ENCODE data around the gene FSCB.
"Not testable (repeated sequence)": the region's sequence is repeated elsewhere in the genome, so short reads cannot be mapped to it uniquely, and the experiment has no call there.

Gene FSCB, protein sequence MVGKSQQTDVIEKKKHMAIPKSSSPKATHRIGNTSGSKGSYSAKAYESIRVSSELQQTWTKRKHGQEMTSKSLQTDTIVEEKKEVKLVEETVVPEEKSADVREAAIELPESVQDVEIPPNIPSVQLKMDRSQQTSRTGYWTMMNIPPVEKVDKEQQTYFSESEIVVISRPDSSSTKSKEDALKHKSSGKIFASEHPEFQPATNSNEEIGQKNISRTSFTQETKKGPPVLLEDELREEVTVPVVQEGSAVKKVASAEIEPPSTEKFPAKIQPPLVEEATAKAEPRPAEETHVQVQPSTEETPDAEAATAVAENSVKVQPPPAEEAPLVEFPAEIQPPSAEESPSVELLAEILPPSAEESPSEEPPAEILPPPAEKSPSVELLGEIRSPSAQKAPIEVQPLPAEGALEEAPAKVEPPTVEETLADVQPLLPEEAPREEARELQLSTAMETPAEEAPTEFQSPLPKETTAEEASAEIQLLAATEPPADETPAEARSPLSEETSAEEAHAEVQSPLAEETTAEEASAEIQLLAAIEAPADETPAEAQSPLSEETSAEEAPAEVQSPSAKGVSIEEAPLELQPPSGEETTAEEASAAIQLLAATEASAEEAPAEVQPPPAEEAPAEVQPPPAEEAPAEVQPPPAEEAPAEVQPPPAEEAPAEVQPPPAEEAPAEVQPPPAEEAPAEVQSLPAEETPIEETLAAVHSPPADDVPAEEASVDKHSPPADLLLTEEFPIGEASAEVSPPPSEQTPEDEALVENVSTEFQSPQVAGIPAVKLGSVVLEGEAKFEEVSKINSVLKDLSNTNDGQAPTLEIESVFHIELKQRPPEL

DNA sequence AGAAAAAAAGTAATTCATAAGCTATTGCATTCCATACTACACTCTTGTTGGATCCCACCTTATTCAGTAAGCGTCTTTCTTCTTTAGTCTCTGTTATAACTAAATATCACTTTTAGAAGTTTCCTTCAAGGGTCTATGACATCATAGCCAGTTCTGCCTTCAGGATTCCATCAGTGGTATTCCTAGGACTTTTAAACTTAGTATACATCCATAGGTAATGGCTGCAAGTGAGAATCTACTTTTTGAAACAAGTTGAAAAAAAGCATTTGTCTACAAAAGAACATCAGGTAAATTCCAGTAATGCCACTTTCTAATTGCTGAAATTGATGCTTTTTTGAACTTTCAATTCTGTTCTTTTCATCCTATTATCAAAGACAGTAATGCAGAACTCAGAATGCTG is at the start of gene FSCB:
TSS of gene FSCB (minus strand) at position 101 of the 400 bp plus-strand sequence. CDS start 296 bp downstream, outside the sequence.
- no peak for DNase-seq (ENCODE audit: low read depth in 2 of 3, low spot score in 2 of 3)

GRCh38 chr14:44531658-44532057 is 24.6 kb upstream of the FSCB start:
- DNase-seq (ENCODE audit: low read depth in 2 of 3, low spot score in 2 of 3) = no peak

DNA sequence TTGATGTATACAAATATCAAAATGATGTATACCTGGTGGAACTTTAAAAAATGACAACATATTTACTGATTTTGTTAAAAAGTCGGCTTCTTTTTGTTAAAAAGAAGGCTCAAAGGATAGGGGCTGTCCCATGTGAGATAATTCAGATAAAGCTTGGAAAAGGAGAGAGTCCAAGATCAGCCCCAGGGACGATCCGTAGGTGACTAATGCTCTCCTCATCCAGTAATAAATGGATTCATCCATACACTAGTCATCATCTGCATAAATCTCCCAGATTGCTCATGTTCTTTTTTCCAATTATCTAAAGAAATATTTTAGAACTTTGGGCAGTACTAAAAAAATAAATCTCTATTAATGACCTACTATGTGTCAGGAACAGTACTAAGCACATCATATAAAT is 23.4 kb upstream of the FSCB start:
- DNase-seq (ENCODE audit: low read depth in 2 of 3, low spot score in 2 of 3) = no peak

DNA sequence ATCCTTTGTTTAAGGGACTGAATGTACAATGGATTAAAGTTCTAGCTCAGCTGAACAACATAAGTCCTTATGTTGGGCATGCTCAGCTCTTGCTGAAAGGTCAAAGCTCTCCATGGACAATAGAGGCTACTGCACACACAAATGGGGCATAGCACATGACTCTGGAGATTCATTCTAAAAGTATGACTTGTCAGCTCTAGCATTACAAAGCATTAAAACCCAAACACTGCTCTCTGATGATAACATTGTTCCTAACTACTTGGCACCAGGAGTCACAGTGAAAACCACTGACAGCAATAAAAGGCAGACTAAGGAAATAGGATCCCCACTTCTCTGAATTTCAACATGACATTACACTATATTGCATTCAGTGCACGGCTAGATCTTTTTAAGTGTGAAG is 21.9 kb upstream of the FSCB start:
- DNase-seq (ENCODE audit: low read depth in 2 of 3, low spot score in 2 of 3) = no peak

DNA sequence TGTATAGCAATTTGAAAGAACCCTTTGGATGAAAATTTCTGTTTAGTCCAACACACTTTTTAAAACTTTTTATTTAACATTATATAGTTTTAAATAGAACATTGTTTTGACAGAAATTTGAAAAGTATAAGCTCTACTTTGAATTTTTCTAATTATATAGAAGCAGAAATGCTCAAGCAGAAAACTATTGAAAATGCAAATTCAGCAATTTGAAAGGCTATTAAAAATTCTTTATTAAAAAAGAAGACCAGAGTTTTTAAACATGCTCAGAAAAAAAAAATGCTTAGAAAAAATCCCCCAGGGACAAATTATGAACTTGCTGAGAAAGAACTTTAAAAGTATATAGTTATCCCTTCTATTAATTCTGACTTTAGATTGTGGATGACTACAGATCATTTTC is 21.1 kb upstream of the FSCB start:
- DNase-seq (ENCODE audit: low read depth in 2 of 3, low spot score in 2 of 3) = no peak

DNA sequence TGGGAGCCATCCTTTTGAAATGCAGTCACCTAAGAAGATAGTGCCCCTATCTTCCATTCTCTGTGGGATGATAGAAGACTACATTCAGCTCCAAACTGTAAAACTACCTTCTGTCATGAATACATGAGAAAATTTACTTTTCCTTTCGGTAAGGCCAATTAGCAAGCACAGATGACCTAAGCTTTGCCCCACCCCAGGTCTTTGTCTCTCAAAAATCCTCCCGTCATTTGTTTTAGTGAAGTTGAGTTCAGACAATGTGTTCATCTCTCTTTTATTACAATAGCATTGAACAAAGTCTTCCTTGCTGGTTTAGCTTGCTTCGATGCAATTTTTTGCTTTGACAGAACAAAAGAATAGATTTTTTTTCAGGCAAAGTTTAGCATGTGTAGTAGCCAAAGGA is 18.2 kb upstream of the FSCB start:
- no peak for DNase-seq (ENCODE audit: low read depth in 2 of 3, low spot score in 2 of 3)

DNA sequence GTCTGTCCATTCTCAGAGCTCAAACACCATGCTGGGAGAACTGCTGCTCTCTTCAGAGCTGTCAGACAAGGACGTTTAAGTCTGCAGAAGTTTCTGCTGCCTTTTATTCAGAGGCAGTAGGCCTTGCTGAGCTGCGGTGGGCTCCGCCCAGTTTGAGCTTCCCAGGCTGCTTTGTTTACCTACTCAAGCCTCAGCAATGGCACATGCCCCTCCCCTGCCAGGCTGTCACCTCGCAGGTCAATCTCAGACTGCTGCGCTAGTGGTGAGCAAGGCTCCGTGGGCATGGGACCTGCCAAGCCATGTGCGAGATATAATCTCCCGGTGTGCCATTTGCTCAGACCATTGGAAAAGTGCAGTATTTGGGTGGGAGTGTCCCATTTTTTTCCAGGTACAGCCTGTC is 8.6 kb upstream of the FSCB start:
- DNase-seq (ENCODE audit: low read depth in 2 of 3, low spot score in 2 of 3) = not testable (repeated sequence)

DNA sequence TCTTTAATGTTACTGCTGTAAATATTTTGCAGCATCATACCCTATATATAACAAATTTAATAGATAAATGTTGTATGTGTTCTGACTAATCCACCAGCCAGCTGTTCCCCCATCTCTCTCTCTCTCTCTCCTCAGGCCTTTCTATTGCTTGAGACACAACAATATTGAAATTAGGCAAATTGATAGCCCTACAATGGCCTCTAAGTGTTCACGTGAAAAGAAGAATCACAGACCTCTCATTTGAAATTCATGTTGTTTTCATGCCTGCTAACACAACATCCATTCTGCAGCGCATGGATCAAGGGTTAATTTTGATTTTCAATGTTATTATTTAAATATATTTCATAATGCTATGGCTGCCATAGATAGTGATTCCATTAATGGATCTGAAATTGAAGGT is 1.8 kb upstream of the FSCB start:
- DNase-seq (ENCODE audit: low read depth in 2 of 3, low spot score in 2 of 3) = no peak

DNA sequence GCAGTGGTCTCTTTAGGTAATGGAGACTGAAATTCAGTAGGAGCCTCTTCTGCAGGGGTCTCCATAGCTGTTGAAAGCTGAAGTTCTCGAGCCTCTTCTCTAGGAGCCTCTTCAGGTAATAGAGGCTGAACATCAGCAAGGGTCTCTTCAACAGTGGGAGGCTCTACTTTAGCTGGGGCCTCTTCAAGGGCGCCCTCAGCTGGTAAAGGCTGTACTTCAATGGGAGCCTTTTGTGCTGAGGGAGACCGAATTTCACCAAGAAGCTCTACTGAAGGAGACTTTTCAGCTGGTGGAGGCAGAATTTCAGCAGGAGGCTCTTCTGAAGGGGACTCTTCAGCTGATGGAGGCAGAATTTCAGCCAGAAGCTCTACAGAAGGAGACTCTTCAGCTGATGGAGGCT is 1.5 kb downstream of the FSCB start:
- no peak for DNase-seq (ENCODE audit: low read depth in 2 of 3, low spot score in 2 of 3)

GRCh38 chr14:44497148-44497547 is 9.9 kb downstream of the FSCB start:
- no peak for DNase-seq (ENCODE audit: low read depth in 2 of 3, low spot score in 2 of 3)

DNA sequence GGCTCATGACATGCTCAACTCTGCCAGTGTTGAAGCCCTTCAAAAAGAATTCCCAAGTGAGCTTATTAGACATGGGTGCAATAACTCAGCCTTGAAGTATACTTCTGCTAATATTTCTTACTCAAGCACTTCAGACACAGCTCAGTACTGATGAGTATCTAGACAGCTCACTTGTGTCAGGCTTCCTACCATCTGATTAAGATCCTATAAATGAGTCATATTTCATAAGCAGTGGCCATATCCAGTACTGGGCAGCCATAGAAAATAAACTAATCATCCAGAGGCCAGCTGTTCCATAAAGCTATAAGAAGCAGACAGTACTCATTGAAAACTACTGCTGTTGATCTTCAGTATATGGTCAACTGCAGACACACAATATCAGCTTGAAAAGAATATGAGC is 12.9 kb downstream of the FSCB start:
- no peak for DNase-seq (ENCODE audit: low read depth in 2 of 3, low spot score in 2 of 3)

- no peak for DNase-seq (ENCODE audit: low read depth in 2 of 3, low spot score in 2 of 3)
These were observed 16.1 kb downstream of the FSCB start for GRCh38 chr14:44490966-44491365.

DNA sequence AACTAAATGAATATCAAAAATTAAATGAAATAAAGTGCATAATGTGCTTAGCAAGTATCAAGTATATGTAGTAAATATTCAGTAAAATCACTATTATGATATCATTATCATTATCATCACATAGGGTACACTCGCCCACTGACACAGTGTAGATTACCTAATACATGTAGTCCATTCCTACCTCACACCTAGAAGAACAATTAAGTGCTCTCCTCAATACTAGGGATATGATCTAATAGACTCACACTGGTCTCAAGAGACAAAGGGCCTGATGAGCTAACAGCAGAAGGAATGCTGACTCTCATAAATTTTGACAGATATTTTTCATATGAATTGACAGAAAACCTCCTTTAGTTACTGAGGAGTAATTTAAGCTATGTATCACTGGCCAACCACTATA is 29.1 kb downstream of the FSCB start:
- DNase-seq (ENCODE audit: low read depth in 2 of 3, low spot score in 2 of 3) = no peak

DNA sequence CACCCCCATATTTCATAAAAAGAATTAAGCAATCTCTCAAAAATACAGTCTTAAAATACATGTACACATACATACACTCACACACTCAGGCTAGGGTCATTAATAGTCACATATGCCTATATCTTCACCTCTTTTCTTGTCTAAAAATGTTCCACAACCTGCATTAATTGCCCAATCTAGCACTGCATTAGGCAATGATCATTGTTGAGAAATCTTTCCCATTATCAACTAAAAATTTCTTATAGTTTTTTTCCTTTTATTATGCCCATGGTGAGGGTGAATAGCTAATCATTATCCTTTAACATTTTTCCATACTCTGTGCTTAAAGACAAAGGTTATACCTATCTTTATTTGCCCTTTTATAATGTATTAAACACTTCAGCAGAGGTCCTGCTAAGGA is 38.3 kb downstream of the FSCB start:
- no peak for DNase-seq (ENCODE audit: low read depth in 2 of 3, low spot score in 2 of 3)

- DNase-seq (ENCODE audit: low read depth in 2 of 3, low spot score in 2 of 3) = no peak
These were observed 43.6 kb downstream of the FSCB start for GRCh38 chr14:44463356-44464004.

DNA sequence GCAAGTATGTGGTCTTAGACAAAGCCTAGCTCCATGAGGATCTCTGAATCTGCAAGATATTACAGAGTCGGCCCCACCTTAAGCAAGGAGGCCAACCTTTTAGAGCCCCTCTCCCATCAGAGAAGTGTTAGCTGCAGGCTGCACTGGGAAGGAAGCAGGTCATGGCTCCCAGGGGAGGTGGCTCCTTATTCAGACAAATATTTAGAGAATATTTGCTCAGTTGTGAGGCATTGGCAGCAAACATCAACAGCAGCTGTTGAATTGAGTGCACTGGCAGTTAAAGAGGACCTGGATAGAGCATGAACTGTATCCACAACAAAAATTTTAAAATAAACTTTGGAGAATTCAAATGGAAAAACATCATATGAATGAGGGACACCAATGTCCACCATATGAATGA is 44.7 kb downstream of the FSCB start:
- DNase-seq (ENCODE audit: low read depth in 2 of 3, low spot score in 2 of 3) = no peak

GRCh38 chr14:44461811-44462210 is 45.3 kb downstream of the FSCB start:
- DNase-seq (ENCODE audit: low read depth in 2 of 3, low spot score in 2 of 3) = no peak
